Measurements from ENCODE around the gene NFATC1. TPM values are rescaled to one million over a fixed set of nuclear protein-coding genes. Genes with fewer than 3 reads are reported as not detected.
A peak's percentile ranks its signal among the peaks of the same experiment; 100 is the strongest.
"Not testable (repeated sequence)": the region's sequence is repeated elsewhere in the genome, so short reads cannot be mapped to it uniquely, and the experiment has no call there.

NFATC1 gene
- total RNA-seq, 2 donors from 2014 or later, result 5.2 to 5.9 TPM

DNA sequence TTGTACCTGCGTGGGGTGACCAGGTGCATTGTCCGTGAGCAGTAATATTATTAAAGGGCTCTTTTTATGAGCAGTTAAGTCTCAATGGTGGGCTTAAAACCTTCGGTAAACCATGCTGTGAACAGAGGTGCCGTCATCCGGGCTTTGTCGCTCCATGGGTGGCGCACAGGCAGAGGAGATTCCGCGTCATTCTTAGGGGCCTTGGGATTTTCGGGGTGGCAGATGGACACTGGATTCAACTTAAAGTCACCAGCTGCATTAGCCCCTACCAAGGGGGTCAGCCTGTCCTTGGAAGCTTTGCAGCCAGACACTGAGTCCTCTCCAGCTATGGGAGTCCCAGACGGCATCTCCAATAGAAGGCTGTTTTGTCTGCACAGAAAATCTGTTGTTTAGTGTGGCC is 107.7 kb downstream of the NFATC1 start:
- intact Hi-C loops (cut with DNase I), result no loop called here
- H3K27ac ChIP-seq, result no peak overlapping the region

DNA sequence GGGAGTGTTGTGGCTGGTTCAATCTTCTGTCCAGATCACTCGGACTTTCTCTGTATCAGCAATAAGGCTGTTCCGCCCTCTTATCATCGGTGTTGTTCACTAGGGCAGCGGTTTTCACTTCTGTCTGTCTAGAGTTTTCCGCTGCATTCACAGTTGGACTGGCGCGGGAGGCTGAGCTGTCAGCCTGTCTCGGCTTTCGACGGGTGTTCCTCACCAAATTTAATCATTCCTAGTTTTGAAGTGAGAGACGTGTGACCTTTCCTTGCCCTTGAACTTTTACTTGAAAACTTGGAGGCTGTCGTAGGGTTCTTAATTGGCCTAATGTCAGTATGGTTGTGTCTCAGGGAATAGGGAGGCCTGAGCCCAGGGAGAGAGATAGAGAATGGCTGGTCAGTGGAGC is 108.3 kb downstream of the NFATC1 start:
- no peak overlapping the region for H3K4me3 ChIP-seq
- H3K9me3 ChIP-seq, result peaks cover 0 to 3% (median 0%) of the 10 kb centered on the region in 3 donors
- intact Hi-C loops (cut with DNase I), result no loop called here
- ATAC-seq (no peak), DNase-seq (peak in 1 of 4 donors; percentile 2)
- no peak overlapping the region for H3K27ac ChIP-seq
- WGBS, 2 donors, result 87 to 88% methylated on average over 12 of the region's 12 CpGs
- H3K27me3 ChIP-seq, result no peaks in the 10 kb centered on the region
- TF ChIP-seq, protein P1, sequence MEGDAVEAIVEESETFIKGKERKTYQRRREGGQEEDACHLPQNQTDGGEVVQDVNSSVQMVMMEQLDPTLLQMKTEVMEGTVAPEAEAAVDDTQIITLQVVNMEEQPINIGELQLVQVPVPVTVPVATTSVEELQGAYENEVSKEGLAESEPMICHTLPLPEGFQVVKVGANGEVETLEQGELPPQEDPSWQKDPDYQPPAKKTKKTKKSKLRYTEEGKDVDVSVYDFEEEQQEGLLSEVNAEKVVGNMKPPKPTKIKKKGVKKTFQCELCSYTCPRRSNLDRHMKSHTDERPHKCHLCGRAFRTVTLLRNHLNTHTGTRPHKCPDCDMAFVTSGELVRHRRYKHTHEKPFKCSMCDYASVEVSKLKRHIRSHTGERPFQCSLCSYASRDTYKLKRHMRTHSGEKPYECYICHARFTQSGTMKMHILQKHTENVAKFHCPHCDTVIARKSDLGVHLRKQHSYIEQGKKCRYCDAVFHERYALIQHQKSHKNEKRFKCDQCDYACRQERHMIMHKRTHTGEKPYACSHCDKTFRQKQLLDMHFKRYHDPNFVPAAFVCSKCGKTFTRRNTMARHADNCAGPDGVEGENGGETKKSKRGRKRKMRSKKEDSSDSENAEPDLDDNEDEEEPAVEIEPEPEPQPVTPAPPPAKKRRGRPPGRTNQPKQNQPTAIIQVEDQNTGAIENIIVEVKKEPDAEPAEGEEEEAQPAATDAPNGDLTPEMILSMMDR (IDR thresholded peaks at IDR 0.05), result no peak
- no peak for TF ChIP-seq POLR2A (IDR thresholded peaks at IDR 0.05)
- no peaks in the 10 kb centered on the region for H3K36me3 ChIP-seq (replicated peaks in 1 of 2; ENCODE audit: insufficient read depth in 1 of 2, low read depth in 2 of 2)
- H3K4me1 ChIP-seq, result peaks cover 21% of the 10 kb centered on the region

More for the DNA sequence above, 107.7 kb downstream of the NFATC1 start:
- Histone ChIP-seq H3K4me1 (peaks cover 18% of the 10 kb centered on the region), H3K36me3 (replicated peaks in 1 of 2; ENCODE audit: insufficient read depth in 1 of 2, low read depth in 2 of 2) (no peaks in the 10 kb centered on the region), H3K9me3 (peaks cover 0 to 9% (median 0%) of the 10 kb centered on the region in 3 donors), H3K27me3 (no peaks in the 10 kb centered on the region), H3K4me3 (no peak overlapping the region)
- DNase-seq (no peak), ATAC-seq (no peak)
- TF ChIP-seq, protein P1 (IDR thresholded peaks at IDR 0.05), result no peak
- TF ChIP-seq POLR2A (IDR thresholded peaks at IDR 0.05), result no peak
- 92 to 98% methylated on average over 11 of the region's 11 CpGs for WGBS, 2 donors

DNA sequence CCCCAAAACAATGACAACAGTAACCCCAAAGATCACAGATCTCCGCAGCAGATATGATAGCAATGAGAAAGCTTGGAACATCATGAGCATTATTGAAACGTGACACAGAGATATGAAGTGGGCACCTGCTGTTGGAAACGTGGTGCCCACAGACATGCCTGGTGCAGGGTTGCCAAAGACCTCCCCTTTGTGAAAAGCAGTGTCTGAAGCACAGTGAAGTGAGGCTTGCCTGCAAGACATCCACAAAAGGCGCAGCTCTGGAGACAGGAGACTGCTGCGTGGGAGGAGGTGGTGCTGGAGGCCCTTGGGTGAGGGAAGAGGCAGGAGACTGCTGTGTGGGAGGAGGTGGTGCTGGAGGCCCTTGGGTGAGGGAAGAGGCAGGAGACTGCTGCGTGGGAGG is 108.8 kb downstream of the NFATC1 start:
- H3K4me3 ChIP-seq; H3K36me3 ChIP-seq (replicated peaks in 1 of 2; ENCODE audit: insufficient read depth in 1 of 2, low read depth in 2 of 2); DNase-seq; H3K27ac ChIP-seq; ATAC-seq; H3K9me3 ChIP-seq; H3K27me3 ChIP-seq; intact Hi-C loops (cut with DNase I): not testable (repeated sequence)
- 58 to 59% methylated on average over 6 of the region's 6 CpGs for WGBS, 2 donors
- H3K4me1 ChIP-seq, result peaks cover 21% of the 10 kb centered on the region

DNA sequence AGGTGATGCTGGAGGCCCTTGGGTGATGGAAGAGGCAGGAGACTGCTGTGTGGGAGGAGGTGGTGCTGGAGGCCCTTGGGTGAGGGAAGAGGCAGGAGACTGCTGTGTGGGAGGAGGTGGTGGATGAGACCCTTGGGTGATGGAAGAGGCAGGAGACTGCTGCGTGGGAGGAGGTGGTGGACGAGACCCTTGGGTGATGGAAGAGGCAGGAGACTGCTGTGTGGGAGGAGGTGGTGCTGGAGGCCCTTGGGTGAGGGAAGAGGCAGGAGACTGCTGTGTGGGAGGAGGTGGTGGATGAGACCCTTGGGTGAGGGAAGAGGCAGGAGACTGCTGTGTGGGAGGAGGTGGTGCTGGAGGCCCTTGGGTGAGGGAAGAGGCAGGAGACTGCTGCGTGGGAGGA is 109.7 kb downstream of the NFATC1 start:
- H3K27me3 ChIP-seq; H3K36me3 ChIP-seq (replicated peaks in 1 of 2; ENCODE audit: insufficient read depth in 1 of 2, low read depth in 2 of 2); intact Hi-C loops (cut with DNase I); H3K27ac ChIP-seq; DNase-seq; H3K9me3 ChIP-seq; ATAC-seq; H3K4me3 ChIP-seq: not testable (repeated sequence)
- peaks cover 21% of the 10 kb centered on the region for H3K4me1 ChIP-seq
- 57 to 89% methylated on average over 3 of the region's 3 CpGs for whole genome bisulfite sequencing, 2 donors

DNA sequence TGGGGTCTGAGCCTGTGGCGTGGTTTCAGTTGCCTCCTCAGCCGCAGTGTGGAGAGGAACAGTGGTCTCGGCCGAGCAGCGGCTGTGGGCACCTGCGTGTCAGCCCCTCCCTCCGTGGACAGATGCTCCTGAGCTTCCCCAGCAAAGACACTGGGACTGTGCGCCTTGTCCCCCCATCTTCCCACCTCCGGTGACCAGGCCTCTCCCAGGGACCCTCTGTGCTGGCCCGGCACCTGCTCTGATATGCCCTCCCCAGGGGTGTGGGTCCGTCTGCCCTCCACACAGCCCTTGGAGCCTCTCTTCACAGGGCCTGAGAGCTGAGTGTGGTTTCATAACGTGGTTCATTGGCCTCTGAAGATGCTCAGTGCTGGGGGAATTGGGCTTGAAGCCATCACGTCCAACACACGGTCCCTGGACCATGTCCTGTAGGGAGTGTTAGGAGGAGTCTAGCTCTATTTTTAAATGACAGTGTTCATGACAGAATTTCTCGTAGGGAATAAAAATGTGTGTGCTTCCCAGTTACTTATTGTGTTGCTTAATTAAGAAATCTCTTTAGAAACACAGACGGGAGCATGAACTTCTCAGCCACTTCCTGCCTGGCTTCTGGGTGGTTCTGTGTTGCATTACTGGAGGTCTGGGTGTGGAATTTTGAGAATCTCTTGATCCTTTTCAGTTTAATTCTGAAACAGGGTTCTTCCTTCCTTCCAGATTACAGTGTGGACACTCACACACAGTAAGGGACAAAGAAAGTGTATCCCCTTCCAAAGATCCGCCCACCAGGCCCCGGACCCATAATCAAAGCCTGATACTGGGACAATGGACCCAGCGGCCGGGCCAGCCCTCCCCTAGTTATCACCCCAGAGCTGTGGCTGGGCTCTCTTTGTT is 110.7 kb downstream of the NFATC1 start:
- H3K4me1 ChIP-seq, result peaks cover 21% of the 10 kb centered on the region
- no peak overlapping the region for H3K4me3 ChIP-seq
- 69 to 76% methylated on average over 17 to 20 of the region's 20 CpGs for WGBS, 2 donors
- H3K9me3 ChIP-seq, result no peaks in the 10 kb centered on the region
- peak overlapping the region; percentile 31 to 81 (median 66) for H3K27ac ChIP-seq
- H3K36me3 ChIP-seq (replicated peaks in 1 of 2; ENCODE audit: insufficient read depth in 1 of 2, low read depth in 2 of 2), result no peaks in the 10 kb centered on the region
- intact Hi-C loops (cut with DNase I), result no loop called here
- peak; percentile 24 for ATAC-seq
- H3K27me3 ChIP-seq, result no peaks in the 10 kb centered on the region
- TF ChIP-seq, protein P1 (IDR thresholded peaks at IDR 0.05), result no peak
- TF ChIP-seq POLR2A (IDR thresholded peaks at IDR 0.05), result no peak
- peak in 1 of 4 donors; percentile 15 for DNase-seq
